ENCODE results near the gene CENPN. TPM values are rescaled to one million over a fixed set of nuclear protein-coding genes. Genes with fewer than 3 reads are reported as not detected.

Gene CENPN
- total RNA-seq, 1 experiment from 2014 or later: 128 TPM

DNA sequence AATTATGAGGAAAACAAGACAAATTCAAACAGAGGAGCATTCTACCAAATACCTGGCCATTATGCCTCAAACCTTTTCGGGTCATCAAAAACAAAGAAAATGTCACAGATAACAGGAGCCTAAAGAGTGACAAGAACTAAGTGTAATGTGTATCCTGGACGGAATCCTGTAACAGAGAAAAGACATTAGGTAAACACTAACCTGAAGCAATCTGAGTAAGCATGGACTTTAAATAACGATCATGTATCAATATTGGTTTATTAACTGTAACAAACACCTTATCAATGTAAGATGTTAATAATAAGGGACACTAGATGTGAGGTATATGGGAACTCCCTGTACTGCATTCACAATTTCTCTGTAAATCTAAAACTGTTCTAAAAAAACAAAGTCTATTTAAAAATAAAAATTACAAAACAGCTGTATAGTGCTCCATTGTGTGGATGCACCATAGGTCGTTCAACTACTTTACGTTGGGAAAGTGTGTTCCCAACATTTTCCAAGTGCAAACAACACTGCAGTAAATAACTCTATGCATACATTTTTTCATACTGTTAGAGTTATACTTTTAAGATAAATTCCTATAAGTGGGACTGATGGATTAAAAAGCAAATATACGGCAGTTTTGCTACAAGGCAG, 15.1 kb upstream of the CENPN start:
- DNase-seq (ENCODE audit: low spot score): no peak

DNA sequence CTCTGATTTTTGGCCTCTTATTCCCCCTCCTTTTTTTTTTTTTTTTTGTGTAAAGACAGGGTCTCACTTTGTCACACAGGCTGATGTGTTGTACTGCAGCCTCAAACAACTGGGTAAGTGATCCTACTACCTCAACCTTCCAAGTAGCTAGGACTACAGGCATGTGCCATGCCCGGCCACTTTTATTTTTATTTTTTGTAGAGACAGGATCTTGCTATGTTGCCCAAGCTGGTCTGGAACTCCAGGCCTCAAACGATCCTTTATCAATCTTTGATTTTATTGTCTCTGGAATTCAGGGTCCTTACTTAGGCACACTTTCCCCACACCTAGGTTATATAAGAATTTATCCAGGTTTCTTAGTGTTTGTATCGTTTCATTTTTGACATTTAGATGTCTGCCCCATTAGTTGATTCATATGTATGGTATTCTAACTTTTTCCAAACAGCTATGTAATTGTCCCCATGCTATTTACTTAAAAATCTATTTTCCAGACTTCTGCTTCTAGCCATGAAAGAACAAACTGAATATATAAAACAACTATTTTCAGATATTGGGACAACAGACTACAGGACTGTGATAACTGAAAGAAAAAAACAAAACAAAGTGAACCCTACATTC, 14.2 kb upstream of the CENPN start:
- DNase-seq (ENCODE audit: low spot score): no peak

DNA sequence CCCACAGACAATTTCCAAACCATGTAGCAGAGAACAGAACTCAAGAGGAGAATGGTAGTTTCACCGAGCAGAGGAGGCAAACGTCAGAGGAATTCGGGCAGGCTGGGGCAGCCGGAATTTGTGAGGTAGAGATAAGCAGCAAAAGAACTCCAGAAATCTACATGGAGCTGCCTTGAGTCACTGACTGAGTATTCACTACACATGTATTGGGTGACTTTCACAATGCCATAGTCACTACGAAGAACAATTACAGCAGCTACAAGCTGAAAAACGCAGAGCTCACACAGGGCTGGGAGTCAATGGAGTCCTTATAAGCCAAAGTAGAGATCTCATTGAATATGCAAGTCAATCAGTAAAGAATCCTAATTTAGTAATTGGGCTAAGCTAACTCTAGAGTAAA, 13.7 kb upstream of the CENPN start:
- DNase-seq (ENCODE audit: low spot score): peak; percentile 82

DNA sequence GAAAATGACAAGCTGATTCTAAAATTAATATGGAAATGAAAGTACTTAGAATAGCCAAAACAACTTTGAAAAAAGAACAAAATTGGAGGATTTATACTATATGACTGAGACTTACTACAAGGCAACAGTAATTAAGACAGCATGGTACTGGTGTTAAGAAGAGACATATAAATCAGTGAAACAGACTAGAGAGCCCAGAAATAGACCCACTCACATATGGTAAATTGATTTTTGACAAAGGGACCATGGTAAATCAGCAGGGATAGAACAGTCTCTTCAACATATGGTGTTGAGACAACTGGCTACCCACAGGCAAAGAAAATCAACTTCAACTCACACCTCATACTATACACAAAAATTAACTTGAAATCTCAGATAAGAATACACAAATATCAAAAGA, 13.2 kb upstream of the CENPN start:
- no peak for DNase-seq (ENCODE audit: low spot score)

DNA sequence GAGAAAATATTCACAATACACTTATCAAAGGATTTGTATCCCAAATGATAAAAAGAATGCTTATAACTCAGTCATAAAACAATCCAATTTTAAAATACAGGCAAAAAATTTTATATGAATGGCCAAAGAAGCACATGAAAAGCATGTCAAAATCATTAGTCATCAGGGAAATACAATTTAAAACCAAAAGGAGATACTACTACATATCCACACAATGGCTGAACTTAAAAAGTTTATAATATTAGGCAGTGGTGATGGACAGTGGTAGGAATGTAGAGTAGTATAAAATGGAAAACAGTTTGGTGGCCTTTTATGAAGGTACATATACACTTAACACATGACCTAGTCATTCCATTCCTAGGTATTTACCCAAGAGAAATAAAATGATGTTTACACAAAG, 12.6 kb upstream of the CENPN start:
- DNase-seq (ENCODE audit: low spot score): no peak

DNA sequence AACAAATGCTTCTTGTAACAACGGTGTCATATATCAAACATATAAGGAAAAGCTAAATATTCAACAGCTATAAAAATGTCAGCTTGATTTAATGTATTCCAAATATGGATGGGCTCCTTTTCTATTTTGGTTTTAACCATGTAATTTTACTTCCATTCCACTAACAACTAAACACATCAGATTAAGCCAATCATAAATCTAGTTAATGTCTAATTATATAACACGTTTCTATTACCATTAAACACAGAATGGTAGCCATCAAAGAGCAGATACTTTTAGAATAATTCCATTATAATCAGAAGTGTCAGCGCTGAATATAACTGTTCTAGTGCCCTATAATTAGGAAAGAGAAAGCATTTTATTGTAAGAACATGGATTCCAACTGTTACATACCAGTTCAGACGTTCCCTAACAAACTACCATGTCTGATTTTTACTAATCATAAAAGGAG, 10.3 kb upstream of the CENPN start:
- no peak for DNase-seq (ENCODE audit: low spot score)

DNA sequence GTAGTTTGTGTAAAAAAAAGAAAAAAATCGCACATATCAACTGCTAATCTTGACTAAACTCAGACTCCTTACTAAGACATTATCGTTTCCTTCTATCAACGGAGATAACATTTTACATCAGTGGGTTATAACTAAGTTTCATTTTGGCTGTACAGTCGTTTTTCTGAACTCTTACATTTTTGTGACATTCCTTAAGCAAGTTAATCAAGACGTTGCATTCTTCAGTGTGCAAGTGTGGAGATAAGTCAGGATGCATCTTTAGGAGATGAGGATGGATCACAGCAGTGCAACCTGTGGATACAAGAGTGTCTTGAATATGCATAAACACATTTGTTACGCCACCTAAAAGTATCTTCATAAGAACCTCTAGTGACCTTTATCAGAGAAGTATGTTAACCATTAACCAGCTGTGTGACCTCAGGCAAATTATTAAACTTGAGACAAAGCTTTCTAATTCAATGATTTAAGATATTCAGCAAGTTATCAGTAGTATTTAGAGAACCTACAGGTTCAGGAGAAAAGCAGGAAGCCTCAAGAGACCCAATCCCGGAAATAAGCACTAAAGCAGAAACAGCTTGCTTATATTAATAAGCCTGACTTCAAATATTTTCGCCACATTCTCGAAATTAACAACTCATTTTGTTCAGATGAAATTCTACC, 9.7 kb upstream of the CENPN start:
- DNase-seq (ENCODE audit: low spot score): no peak

DNA sequence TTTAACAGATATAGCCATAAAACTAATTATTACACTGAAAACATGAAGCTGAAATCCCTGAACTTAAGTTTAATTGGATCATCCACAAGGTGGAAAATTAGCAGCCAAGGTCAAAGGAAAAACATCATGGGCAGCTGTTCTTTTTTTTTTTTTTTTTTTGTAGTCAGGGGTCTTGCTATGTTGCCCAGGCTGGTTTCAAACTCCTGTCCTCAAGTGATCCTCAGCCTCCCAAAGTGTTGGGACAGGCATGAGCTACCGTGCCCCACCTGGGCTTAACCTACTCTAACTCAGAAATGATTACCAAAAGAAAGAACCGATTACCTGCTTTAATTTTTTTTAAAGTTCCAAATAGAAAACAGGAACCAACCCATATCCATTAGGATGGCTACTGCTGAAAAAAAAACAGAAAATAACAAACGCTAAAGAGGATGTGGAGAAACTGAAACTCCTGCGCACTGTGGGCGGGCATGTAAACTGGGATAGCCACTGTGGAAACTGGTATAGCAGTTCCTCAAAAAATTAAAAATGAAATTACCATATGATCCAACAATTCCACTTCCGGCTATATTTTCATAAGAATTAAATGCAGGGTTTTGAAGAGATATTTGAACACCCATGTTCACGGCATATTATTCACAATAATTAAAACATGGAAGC, 8.9 kb upstream of the CENPN start:
- no peak for DNase-seq (ENCODE audit: low spot score)

DNA sequence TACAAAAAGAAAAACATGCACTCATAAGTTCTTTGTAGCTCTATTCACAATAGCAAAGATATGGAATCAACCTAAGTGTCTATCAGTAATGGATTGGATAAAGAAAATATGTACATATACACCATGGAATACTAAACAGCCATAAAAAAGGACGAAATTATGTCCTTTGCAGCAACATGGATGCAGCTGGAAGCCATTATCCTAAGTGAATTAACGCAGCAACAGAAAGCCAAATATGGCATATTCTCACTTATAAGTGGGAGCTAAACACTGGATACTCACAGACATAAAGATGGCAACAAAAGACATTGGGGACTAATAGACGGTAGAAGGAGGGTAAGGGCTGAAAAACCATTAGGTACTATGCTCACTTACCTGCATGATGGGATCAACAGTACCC, 6.1 kb upstream of the CENPN start:
- no peak for DNase-seq (ENCODE audit: low spot score)

DNA sequence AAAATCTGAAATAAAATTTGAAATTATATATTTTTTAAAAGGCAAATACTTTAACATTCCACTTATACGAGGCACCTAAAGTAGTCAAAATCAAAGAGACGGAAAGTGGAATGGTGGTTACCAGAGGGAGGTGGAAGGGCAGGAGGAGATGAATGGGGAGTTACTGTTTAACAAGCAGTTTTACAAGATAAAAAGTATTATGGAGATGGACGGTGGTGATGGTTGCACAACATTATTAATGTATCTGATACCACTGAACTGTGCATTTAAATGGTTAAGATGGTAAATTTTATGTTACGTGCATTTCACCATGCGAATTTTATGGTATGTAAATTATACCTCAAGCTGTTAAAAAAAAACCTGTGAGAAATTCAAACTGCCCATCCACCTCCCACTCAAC, 5.7 kb upstream of the CENPN start:
- DNase-seq (ENCODE audit: low spot score): no peak

DNA sequence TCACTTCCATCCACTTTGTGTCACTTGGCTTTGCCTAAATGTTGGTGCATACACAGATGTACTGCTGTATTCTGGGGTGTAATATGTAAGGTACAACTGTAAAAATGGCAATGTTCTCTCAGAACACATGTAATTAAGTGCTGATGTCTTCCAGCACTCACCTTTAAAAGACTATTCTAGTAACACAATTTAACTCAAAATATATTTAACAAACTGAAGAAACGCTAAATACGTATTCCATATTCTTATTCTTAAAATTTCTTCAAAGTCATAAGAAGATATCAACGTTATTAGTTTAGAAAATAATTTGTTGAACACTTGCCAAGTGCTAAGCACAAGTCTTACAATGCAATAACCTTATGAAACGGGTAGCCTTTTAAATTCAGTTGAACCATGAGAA, 4.0 kb upstream of the CENPN start:
- no peak for DNase-seq (ENCODE audit: low spot score)

DNA sequence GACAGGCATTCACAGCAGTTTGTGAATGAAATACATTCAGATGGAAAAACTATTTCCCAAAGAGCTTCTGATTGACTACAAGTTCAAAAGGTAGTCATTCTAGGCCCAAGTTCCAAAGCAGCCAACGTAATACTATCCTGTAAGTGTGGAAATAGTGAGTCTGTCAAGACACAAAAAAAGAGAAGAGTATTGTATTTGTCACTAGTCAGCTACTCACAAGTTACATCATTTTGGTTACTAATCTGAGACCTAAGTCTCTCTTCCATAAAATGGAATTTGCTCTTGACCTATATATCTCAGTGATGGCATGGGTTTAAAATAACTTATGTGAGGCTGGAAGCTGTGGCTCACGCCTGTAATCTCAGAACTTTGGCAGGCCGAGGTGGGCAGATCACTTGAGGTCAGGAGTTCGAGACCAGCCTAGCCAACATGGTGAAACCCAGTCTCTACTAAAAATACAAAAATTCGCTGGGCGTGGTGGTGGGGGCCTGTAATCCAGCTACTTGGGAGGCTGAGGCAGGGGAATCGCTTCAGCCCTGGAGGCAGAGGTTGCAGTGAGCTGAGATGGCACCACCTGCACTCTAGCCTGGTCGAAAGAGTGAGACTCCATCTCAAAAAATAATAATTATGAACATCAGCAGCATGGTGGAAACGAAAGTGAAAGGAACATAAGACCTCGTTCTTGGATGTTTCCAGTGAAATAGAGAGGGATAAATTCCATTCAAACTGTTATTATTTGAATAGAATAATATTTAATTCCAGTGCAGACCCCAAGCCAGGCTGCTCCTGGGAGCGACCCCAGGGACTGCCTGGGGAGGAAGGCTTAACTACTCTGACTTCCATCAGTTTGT, 3.2 kb upstream of the CENPN start:
- DNase-seq (ENCODE audit: low spot score): no peak

DNA sequence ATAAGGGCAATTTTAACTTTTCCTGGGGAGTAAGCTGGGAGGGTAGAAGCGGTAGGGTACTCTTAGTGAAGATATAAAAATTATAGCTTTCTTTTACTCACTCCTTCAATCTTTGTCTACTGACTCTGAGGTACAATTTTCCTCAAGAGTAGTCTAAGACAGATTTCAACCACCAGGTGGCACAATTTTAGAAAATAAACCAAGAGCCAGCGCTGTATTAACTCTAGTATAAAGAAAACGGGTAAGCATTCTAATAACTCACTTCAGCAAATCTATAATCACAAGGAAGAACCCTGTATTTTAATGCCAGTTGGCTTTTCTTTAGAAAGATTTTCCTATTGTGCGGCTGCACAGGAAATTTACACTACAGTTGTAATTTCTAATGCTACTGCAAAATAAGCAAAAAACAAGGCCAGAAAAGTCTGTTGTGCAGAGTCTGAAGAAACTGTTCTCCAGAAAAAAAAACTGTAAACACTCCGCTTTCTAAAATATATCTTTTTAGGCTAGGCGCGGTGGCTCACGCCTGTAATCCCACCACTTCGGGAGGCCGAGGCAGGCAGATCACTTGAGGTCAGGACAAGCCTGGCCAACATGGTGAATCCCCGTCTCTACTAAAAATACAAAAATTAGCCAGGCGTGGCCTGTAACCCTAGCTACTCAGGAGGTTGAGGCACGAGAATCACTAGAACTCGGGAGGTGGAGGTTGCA, 2.2 kb upstream of the CENPN start:
- DNase-seq (ENCODE audit: low spot score): peak; percentile 54

DNA sequence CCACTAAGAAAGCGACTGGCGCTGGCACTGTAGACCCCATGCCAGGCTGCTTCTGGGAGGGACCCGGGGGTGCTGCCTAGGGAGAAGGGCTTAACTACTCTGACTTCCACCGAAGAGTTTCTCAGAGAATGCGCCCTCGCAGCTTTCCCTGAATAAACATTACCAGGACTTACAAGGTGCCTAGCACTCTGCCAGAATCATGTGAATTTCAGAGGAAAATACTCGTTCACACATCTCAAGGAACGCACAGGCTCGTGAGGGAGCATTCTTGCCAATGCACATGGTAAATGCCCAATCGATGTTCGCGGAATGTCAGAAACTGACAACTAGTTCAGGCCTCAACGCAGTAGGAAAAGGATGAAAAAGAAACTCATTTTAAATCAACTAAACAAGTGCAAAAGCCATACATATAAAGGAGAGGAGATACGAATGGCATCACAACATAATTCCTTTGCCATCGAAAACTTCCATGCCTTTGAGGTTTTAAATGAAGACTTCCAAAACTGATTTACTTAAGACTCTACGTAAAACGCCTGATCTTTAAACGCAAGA, 1.3 kb upstream of the CENPN start:
- DNase-seq (ENCODE audit: low spot score): no peak

DNA sequence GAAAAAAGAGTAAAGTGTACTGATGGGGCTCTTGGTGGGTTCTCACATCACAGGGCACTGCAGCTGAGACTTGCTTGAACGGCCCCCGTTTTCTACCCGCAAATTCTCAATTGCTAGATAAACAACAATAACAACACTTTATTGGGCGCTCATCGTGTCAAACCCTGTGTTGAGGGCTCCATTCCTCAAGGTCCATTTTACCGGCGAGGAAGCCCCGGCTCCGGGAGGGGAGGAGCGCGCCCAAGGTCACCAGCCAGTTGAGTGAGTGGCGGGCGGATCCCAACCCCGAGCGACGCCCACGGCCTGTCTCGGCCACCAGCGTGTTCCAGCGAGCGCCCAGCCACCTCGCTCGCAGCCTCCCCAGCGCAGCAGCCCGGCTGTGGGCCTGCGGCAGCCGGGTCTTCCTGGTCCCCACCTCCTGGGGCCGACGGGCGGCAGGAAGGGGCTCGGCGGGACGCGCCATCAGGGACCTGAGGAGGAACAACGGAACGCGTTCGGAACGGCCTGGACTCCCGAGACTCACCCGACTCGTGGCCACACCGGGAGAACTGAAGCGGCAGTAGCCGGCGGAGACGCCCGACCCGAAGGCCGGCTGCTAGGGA, 702 bp upstream of the CENPN start:
- peak; percentile 41 for DNase-seq (ENCODE audit: low spot score)

DNA sequence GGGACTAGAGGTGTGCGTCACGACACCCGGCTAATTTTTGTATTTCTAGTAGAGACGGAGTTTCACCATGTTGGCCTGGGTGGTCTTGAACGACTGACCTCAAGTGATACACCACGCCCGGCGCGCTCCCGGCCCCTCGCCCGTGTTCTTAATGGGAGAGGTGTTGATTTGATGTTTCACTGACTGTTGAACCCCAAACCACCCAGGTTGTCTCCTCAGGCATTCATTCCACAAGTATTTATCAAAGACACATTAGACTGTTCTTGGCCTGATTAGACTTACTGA, 1.4 kb downstream of the CENPN start:
- DNase-seq (ENCODE audit: low spot score): no peak

DNA sequence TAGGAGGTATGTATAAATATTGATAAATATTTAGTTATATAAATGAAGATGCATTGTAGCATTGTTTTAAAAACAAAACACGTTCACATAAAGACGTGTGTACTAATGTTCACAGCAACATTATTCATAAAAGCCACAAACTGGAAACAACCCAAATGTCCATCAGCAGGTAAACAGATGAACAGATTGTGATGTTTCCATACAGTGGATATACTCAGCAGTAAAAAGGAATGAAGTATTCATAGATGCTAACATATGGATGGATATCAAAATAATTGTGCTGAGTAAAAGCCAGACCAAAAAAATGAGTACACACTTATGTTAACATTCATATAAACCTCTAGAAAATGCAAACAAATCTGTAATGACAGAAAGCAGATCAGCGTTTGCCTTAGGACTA, 6.0 kb downstream of the CENPN start:
- no peak for DNase-seq (ENCODE audit: low spot score)

DNA sequence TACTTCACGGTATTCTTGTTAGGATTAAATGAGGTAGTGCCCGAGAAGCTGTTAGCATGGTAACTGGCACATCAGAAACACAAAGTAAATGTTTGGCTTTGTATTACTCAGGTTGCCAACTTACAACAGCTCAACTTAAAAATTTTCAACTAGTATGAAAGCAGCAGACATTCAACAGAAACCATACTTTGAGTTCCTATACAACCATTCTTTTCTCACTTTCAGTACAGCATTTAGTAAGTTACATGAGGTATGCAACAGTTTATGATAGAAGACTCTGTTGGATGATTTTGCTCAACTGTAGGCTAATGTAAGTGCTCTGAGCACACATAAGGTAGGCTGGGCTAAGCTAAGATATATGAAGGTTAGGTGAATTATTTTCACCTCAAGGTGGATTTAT, 7.7 kb downstream of the CENPN start:
- DNase-seq (ENCODE audit: low spot score): no peak

DNA sequence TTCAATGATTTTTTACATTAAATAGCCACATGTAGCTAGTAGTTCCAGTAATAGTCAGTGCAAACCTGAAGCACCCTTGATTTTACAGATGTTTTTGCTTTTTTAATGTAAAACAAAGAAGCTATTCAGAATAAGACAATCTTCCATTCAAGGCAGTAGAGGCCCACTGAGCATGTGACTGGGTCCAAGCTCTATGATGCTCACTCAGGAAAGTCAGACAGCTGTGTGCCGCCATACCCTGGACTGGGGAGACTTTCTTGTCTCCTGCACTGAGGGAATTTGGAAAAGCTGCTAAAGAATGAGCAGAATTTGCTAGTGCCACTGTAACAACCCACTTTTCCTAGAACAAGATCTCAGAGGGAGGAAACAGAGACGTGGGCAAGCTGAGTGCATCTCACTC, 11.5 kb downstream of the CENPN start:
- DNase-seq (ENCODE audit: low spot score): no peak

DNA sequence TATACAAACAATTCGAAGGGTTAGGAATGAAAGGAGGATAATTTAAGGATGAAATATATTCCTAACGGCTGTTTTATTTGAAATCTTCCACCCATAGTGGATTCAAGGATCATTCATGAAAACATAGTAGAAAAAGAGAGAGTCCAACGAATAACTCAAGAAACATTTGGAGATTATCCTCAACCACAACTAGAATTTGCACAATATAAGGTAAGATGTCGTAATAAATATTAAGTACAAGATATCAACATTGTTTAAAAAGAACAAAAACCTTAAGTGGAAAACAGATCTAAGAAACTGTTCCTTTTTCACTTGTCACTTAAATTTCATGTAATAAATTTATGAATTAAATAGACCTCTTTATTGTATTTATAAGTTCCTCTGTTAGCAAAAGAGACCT, 19.4 kb downstream of the CENPN start:
- no peak for DNase-seq (ENCODE audit: low spot score)

Measured in A172 (cell line).